AG09319 (cell line): Measurements from ENCODE around the gene IPMK.
A peak's percentile ranks its signal among the peaks of the same experiment; 100 is the strongest.
"Not testable (repeated sequence)": the region's sequence is repeated elsewhere in the genome, so short reads cannot be mapped to it uniquely, and the experiment has no call there.

Experiments used
- DNase-seq: peaks from one replicate; pipeline ENCODE4 v3.0.0-alpha.2; 2010; ENCODE audit warnings: low read depth; ENCODE audit errors: extremely low read depth
- CTCF ChIP-seq: IDR thresholded peaks from 2 replicates; pipeline ENCODE4 v1.5.1; 2011; ENCODE audit warnings: low read depth, mild to moderate bottlenecking, inconsistent platforms, low read length, moderate library complexity

Gene IPMK

GRCh38 chr10:58173391-58173790, 94.3 kb downstream of the IPMK start:
- DNase-seq: no peak
- TF ChIP-seq CTCF: no peak

DNA sequence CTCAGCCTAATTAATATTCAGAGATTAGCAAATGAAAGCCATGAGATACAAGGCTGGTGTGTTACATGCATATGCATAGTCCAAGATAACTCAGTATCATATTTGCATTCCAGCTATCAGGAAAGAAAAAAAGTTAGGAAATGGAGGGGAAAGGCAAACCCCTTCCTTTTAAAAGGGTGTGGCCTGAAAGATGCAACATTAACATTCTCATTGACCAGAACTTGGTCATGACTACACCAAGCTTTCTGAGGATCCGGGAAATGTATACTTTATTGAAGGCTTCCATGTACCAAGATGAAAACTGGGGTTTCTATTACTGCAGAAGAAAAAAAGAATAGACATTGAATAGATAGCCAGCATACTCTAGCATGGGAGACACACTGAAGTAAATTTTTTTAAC, 96.5 kb downstream of the IPMK start:
- no peak for DNase-seq
- TF ChIP-seq CTCF: no peak

DNA sequence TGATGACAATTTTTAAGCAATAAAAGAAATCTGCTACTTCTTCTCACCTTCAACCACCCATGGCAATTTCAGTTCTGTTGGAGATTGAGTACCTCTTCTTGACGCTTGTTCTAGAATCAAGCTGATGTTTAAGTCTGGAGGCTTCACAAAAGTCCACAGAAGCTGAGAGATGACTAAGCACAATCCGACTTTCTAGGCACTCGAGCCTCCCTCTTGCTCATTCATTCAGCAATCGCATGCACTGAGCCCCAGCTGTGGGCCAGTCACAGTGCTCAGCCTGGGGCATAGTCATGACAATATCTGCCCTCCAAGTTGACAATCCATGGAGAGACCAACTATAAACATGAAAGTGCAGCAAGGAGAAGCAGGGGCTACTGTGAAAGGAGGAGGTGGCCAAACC, 103.2 kb downstream of the IPMK start:
- TF ChIP-seq CTCF: no peak
- no peak for DNase-seq

GRCh38 chr10:58158806-58159205, 108.9 kb downstream of the IPMK start:
- no peak for TF ChIP-seq CTCF
- no peak for DNase-seq

- TF ChIP-seq CTCF: no peak
- peak; percentile 96 for DNase-seq
Observed at GRCh38 chr10:58157076-58157766, 110.5 kb downstream of the IPMK start.

DNA sequence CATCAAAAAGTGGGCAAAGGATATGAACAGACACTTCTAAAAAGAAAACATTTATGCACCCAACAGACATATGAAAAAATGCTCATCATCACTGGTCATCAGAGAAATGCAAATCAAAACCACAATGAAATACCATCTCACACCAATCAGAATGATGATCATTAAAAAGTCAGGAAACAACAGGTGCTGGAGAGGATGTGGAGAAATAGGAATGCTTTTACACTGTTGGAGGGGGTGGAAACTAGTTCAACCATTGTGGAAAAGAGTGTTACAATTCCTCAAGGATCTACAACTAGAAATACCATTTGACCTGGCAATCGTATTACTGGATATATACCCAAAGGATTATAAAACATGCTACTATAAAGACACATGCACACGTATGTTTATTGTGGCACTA, 111.8 kb downstream of the IPMK start:
- DNase-seq: not testable (repeated sequence)

DNA sequence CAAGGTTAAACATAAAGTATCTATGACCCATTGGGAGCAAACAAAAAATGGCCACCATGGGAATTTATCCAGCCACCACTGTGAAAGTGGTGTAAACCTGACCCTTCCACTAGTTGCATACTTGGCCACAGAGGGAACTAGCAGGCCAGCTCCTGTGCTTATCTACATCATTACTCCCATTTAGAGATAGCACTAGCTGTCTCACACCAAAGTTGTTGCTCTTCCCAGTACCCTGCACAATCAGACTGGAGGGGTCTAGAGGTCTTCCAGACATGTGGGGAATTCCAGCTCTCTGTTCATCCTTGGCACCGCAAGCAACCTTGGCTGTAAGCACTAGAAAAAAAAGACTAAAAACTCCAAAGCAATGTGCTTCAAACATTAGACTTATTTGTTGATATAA, 113.9 kb downstream of the IPMK start:
- TF ChIP-seq CTCF: no peak
- DNase-seq: no peak

DNA sequence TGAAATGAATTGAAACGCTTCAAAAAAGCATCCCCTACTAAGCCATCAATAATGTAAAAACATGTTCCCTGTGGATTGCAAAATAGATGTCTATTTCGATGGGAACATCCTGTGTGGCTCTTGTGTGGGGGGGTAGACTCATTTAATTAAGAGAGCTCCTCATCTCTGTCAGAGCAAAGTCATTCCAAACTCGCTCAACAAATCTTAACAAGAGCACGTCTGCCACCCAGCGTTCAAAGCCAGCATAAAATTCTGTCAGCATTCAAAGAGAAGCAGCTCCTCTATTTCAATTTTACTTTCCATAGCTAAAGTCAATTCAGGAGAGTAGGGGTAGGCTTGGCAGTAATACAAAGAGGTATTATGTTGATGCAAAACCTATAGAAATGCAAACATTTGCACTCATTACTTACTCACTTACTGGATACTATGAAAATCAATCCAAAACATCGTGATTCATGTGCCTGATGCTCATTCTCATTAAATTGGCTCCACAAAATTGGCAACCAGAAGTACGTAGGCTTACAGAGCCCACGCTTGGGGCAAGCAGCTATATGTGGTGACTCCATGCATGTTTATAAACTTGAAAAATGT, 114.9 kb downstream of the IPMK start:
- DNase-seq: peak; percentile 10
- TF ChIP-seq CTCF: peak; percentile 67
